Transverse colon (tissue), 4 donors: Measurements from ENCODE around the gene NUCB1. TPM values are rescaled to one million over a fixed set of nuclear protein-coding genes. Genes with fewer than 3 reads are reported as not detected.
"Not testable (repeated sequence)": the region's sequence is repeated elsewhere in the genome, so short reads cannot be mapped to it uniquely, and the experiment has no call there.

Experiments
- DNase-seq: peaks from one replicate; pipeline ENCODE4 v3.0.0-alpha.2; 2019
- H3K27ac ChIP-seq, 4 donors: fragments of 200-600 bp; sonication (generic); 2 replicates each; pipeline ENCODE4 v1.5.1; 2016 to 2018; ENCODE audit warnings: inconsistent platforms in 4 of 4
- H3K27me3 ChIP-seq: fragments of 200-600 bp; sonication (generic); 2 replicates; pipeline ENCODE4 v1.5.1; 2017; ENCODE audit warnings: inconsistent platforms
- H3K36me3 ChIP-seq, 4 donors: fragments of 200-600 bp; sonication (generic); 2 replicates each; pipeline ENCODE4 v1.5.1; 2017 to 2019; ENCODE audit warnings: inconsistent platforms in 4 of 4
- H3K4me1 ChIP-seq, 4 donors: fragments of 200-600 bp; sonication (generic); 2 replicates each; pipeline ENCODE4 v1.5.1; 2017 to 2020; ENCODE audit warnings: inconsistent platforms in 4 of 4
- H3K4me3 ChIP-seq, 4 donors: fragments of 200-600 bp; sonication (generic); 1 replicate in 1 of 4; 2 replicates in 3 of 4; pipeline versions ENCODE4 v1.5.1 to v1.6.1; 2017 to 2019; ENCODE audit warnings: inconsistent platforms in 4 of 4
- H3K9me3 ChIP-seq, 2 donors: fragments of 200-600 bp; sonication (generic); 2 replicates each; pipeline ENCODE4 v1.5.1; 2017 to 2019; ENCODE audit warnings: inconsistent platforms in 2 of 2
- EP300 ChIP-seq: sonication (generic); formaldehyde crosslinking; IDR thresholded peaks from one replicate; pipeline ENCODE4 v1.6.1; 2017; ENCODE audit warnings: antibody characterized with exemption, low read depth
- POLR2A ChIP-seq: fragments of 450-650 bp; IDR thresholded peaks from one replicate; pipeline ENCODE4 v1.6.1; 2016; ENCODE audit warnings: antibody characterized with exemption, mild to moderate bottlenecking, moderate library complexity
- POLR2AphosphoS5 ChIP-seq, 3 donors: sonication (generic); formaldehyde crosslinking; IDR thresholded peaks; one replicate each; pipeline ENCODE4 v1.6.1; 2016; ENCODE audit warnings: antibody characterized with exemption in 3 of 3
- WGBS, 2 donors: methylation state at CpG; one replicate each; pipeline ENCODE4 v1.1.5; 2018; ENCODE audit warnings: low coverage in 1 of 2; 5-methylcytosine and 5-hydroxymethylcytosine counted together
- in situ Hi-C, 4 donors: fragments of 200-750 bp; cut with MboI; loops; one replicate each; pipeline versions ENCODE4 v1.15.0 to v1.15.1; 2017; ENCODE audit warnings: low sequenced_read_pairs in 3 of 4, low pct_ligation_motif_present in 1 of 4, low pct_unique_long_range_greater_than_20kb in 1 of 4
- intact Hi-C: fragments of 100-400 bp; cut with DNase I; formaldehyde crosslinking; loops from one replicate; pipeline ENCODE4 v1.15.1; 2023; ENCODE audit warnings: low total_unique reads
- total RNA-seq, 4 donors: library from RNA; depleted of rRNA; stranded (reverse); fragments of >200 nt; gene quantifications; one replicate each; pipeline ENCODE4 v1.1.0, GENCODE V29; 2016
- TF ChIP-seq, protein P1 (sequence below), 5 experiments: fragments of 200-600 bp in 3 of 5; fragments of 450-650 bp in 2 of 5; sonication (generic) in 3 of 5; IDR thresholded peaks; 1 replicate in 2 of 5; 2 replicates in 3 of 5; pipeline ENCODE4 v1.5.1; 2016 to 2017; ENCODE audit warnings: antibody characterized with exemption in 5 of 5, inconsistent platforms in 3 of 5, mild to moderate bottlenecking in 2 of 5, moderate library complexity in 1 of 5

Gene NUCB1
- total RNA-seq, 4 donors from 2014 or later: 135 to 196 (median 174) TPM

DNA sequence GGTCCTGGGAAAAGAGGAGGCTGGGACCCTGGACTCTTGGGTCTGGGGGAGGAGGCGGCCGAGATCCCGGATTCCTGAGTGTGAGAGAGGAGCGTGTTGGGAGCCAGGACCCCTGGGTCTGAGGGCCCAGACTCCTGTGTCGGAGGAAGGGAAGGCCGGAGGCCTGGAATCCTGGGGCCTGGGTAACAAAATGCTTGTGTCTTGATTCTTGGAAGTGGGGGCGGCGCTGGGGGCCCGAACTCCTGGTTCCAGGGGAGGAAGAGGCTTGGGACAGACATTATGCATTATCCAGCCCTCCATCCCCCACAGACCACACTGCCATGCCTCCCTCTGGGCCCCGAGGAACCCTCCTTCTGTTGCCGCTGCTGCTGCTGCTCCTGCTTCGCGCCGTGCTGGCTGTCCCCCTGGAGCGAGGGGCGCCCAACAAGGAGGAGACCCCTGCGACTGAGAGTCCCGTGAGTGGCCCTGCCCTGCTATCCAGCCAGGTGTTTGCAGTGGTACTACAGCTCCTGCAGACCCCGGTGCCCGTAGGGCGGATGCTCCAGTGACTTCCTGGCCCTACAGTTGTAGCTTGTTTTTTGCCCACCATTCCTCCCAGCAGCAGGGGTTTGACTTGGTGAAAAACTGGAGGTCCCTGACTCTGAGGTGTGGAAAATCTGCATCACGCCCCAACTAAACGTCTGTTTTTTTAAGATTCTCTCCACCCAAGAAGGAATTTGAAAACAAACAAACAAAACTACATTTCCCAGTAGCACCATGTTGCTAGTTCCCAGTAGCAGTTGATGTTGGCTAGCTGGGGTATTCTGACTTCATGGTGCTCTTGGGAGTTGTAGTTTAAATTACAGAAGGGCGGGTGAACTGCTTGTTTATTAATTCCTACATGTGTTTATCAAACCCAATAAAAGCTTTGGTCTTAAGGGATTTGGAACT, 630 bp downstream of the NUCB1 start:
- in situ Hi-C loops: no loop called here
- Histone ChIP-seq H3K4me3 (peak overlapping the region; percentile 64 to 99 (median 84)), H3K4me1 (peaks cover 14 to 34% (median 21%) of the 10 kb centered on the region in 4 donors), H3K27ac (peak overlapping the region; percentile 87 to 98 (median 93)), H3K36me3 (peaks cover 0 to 5% (median 0%) of the 10 kb centered on the region in 4 donors), H3K27me3 (no peaks in the 10 kb centered on the region), H3K9me3 (no peaks in the 10 kb centered on the region)
- 7% methylated on average over 24 of the region's 24 CpGs; no CpG with 5 or more reads in 1 of the 2 donors for WGBS, 2 donors
- no peak for DNase-seq
- TF ChIP-seq EP300: no peak
- TF ChIP-seq, protein P1, sequence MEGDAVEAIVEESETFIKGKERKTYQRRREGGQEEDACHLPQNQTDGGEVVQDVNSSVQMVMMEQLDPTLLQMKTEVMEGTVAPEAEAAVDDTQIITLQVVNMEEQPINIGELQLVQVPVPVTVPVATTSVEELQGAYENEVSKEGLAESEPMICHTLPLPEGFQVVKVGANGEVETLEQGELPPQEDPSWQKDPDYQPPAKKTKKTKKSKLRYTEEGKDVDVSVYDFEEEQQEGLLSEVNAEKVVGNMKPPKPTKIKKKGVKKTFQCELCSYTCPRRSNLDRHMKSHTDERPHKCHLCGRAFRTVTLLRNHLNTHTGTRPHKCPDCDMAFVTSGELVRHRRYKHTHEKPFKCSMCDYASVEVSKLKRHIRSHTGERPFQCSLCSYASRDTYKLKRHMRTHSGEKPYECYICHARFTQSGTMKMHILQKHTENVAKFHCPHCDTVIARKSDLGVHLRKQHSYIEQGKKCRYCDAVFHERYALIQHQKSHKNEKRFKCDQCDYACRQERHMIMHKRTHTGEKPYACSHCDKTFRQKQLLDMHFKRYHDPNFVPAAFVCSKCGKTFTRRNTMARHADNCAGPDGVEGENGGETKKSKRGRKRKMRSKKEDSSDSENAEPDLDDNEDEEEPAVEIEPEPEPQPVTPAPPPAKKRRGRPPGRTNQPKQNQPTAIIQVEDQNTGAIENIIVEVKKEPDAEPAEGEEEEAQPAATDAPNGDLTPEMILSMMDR (IDR thresholded peaks at IDR 0.05): no peak
- no peak for TF ChIP-seq POLR2AphosphoS5 (IDR thresholded peaks at IDR 0.05)
- TF ChIP-seq POLR2A: no peak
- intact Hi-C loops: loop anchor here (10.0 kb wide), 1 partner anchor 64 kb away; the partner anchor contains the start of gene FTL

DNA sequence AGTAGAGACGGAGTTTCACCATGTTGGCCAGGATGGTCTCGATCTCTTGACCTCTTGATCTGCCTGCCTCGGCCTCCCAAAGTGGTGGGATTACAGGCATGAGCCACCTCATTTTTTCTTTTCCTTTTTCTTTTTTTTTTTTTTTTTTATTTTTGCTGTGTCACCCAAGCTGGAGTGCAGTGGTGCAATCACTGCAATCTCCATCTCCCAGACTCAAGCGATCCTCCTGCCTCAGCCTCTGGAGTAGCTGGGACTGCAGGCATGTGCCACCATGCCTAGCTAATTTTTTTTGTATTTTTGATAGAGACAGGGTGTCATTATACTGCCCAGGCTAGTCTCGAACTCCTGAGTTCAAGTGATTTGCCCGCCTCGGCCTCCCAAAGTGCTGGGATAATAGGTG, 2.2 kb downstream of the NUCB1 start:
- in situ Hi-C loops, DNase-seq, H3K9me3 ChIP-seq, H3K27me3 ChIP-seq, H3K27ac ChIP-seq, H3K4me3 ChIP-seq: not testable (repeated sequence)
- intact Hi-C loops: loop anchor here (10.0 kb wide), 1 partner anchor 63 kb away; the partner anchor contains the start of gene FTL
- peaks cover 10 to 32% (median 21%) of the 10 kb centered on the region in 4 donors for H3K4me1 ChIP-seq
- peaks cover 0 to 14% (median 0%) of the 10 kb centered on the region in 4 donors for H3K36me3 ChIP-seq
- 97% methylated on average over 7 of the region's 7 CpGs; no CpG with 5 or more reads in 1 of the 2 donors for WGBS, 2 donors

DNA sequence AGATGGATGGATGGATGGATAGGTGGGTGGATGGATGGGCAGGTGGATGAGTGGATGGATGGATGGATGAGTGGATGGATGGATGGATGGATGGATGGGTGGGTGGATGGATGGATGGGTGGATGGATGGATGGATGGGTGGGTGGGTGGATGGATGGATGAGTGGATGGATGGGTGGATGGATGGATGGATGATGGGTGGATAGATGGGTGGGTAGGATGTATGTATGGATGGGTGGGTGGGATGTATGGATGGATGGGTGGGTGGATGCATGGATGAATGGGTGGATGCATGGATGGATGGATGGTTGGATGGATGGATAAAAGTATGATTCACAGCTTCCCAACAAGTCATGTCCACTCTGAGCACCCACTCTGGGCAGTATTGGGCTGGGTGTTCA, 3.7 kb downstream of the NUCB1 start:
- Histone ChIP-seq H3K4me1 (peaks cover 10 to 37% (median 21%) of the 10 kb centered on the region in 4 donors), H3K36me3 (peaks cover 0 to 21% (median 0%) of the 10 kb centered on the region in 4 donors)
- H3K9me3 ChIP-seq, H3K27me3 ChIP-seq, in situ Hi-C loops, DNase-seq, H3K4me3 ChIP-seq, H3K27ac ChIP-seq: not testable (repeated sequence)
- intact Hi-C loops: loop anchor here (10.0 kb wide), 1 partner anchor 61 kb away; the partner anchor contains the start of gene FTL

DNA sequence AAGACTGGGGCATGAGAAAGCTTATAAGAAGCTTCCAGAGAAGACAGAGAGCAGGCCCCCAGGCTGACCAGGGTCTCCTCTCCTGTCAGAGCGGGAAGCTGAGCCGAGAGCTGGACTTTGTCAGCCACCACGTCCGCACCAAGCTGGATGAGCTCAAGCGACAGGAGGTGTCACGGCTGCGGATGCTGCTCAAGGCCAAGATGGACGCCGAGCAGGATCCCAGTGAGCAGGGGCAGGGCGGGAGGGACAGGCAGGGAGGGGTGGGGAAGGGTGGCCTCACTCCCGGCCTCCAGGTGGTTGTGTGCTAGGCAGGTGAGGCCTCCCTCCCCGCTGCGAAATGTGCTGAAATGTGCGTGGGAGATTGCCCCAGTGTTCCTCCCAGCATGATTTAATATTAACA, 5.6 kb downstream of the NUCB1 start:
- no peak overlapping the region for H3K27ac ChIP-seq
- no peak overlapping the region for H3K4me3 ChIP-seq
- H3K36me3 ChIP-seq: peaks cover 0 to 39% (median 5%) of the 10 kb centered on the region in 4 donors
- in situ Hi-C loops (no loop called here), intact Hi-C loops (loop anchor here (10.0 kb wide), 1 partner anchor 59 kb away; the partner anchor contains the start of gene FTL)
- peaks cover 5 to 29% (median 13%) of the 10 kb centered on the region in 4 donors for H3K4me1 ChIP-seq
- TF ChIP-seq EP300 (no peak), POLR2AphosphoS5 (IDR thresholded peaks at IDR 0.05) (no peak), POLR2A (no peak)
- TF ChIP-seq, protein P1 (IDR thresholded peaks at IDR 0.05): no peak
- H3K9me3 ChIP-seq: no peaks in the 10 kb centered on the region
- DNase-seq: no peak
- no peaks in the 10 kb centered on the region for H3K27me3 ChIP-seq
- 92 to 100% methylated on average over 1 to 10 of the region's 14 CpGs for WGBS, 2 donors

DNA sequence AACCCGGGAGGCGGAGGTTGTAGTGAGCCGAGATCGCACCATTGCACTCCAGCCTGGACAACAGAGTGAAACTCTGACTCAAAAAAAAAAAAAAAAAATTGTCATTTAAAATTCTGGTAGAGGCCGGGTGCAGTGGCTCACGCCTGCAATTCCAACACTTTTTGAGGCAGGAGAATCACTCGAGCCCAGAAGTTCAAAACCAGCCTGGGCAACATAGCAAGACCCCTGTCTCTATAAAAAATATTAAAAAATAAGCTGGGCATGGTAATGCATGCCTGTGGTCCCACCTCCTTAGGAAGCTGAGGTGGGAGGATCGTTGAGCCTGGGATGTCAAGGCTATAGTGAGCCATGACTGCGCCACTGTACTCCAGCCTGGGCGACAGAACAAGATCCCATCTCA, 6.2 kb downstream of the NUCB1 start:
- TF ChIP-seq POLR2AphosphoS5 (IDR thresholded peaks at IDR 0.05) (no peak), POLR2A (no peak), EP300 (no peak)
- TF ChIP-seq, protein P1 (IDR thresholded peaks at IDR 0.05): no peak
- Histone ChIP-seq H3K4me3 (no peak overlapping the region), H3K9me3 (no peaks in the 10 kb centered on the region), H3K36me3 (peaks cover 0 to 45% (median 9%) of the 10 kb centered on the region in 4 donors), H3K4me1 (peaks cover 0 to 23% (median 8%) of the 10 kb centered on the region in 4 donors), H3K27ac (no peak overlapping the region), H3K27me3 (no peaks in the 10 kb centered on the region)
- DNase-seq: no peak
- WGBS, 2 donors: 93 to 100% methylated on average over 3 to 10 of the region's 10 CpGs
- in situ Hi-C loops: no loop called here
- intact Hi-C loops: loop anchor here (10.0 kb wide), 1 partner anchor 58 kb away; the partner anchor contains the start of gene FTL
